Measurements from ENCODE around the gene VAV2. TPM values are rescaled to one million over a fixed set of nuclear protein-coding genes. Genes with fewer than 3 reads are reported as not detected.

The VAV2 gene
- total and polyA plus RNA-seq, 2 experiments from 2014 or later = 8.1 to 28.9 TPM

GRCh38 chr9:134026581-134026980 is 34.5 kb upstream of the VAV2 start:
- Mint-ChIP-seq H3K27ac (no peak overlapping the region), H3K4me1 (peaks cover 14% of the 10 kb centered on the region), H3K36me3 (ENCODE audit: low read depth) (peaks cover 14% of the 10 kb centered on the region), H3K4me3 (peak overlapping the region; percentile 76), H3K9me3 (no peaks in the 10 kb centered on the region; the same call in 2 of the 3 replicates), H3K27me3 (ENCODE audit: insufficient read depth, low read depth, poor library complexity) (peaks cover 2% of the 10 kb centered on the region)
- Histone ChIP-seq H3F3A (replicated peaks; ENCODE audit: low read depth) (0 out of 2 replicates have a peak, but pooled peaks cover 5% of the 10 kb centered on the region), H3K9me2 (ENCODE audit: insufficient read depth) (no peaks in the 10 kb centered on the region), H3K4me2 (peak overlapping the region; percentile 92), H3K4me1 (ENCODE audit: insufficient read depth) (peaks cover 13% of the 10 kb centered on the region), H4K20me1 (replicated peaks; ENCODE audit: insufficient read depth) (no peaks in the 10 kb centered on the region; the same call in 1 of the 2 replicates), H3K36me3 (ENCODE audit: insufficient read depth) (0 out of 2 replicates have a peak, but pooled peaks cover 1% of the 10 kb centered on the region), H3K27ac (ENCODE audit: low read depth) (no peak overlapping the region), H3K4me3 (peak overlapping the region; percentile 80), H3K27me3 (ENCODE audit: insufficient read depth) (no peaks in the 10 kb centered on the region), H3K79me2 (replicated peaks; ENCODE audit: insufficient read depth) (no peaks in the 10 kb centered on the region), H2AFZ (no peak overlapping the region)
- ATAC-seq = no peak
- DNase-seq (ENCODE audit: low spot score) = no peak
- TF ChIP-seq ZNF114 (CRISPR knock-in tag; IDR thresholded peaks at IDR 0.05) (no peak), CREB1 (CRISPR knock-in tag; IDR thresholded peaks at IDR 0.05; ENCODE audit: low read depth) (no peak), EZH2 (IDR thresholded peaks at IDR 0.05; ENCODE audit: low read depth, unreplicated experiment) (no peak), JUNB (IDR thresholded peaks at IDR 0.05; ENCODE audit: unreplicated experiment) (no peak), ETS1 (IDR thresholded peaks at IDR 0.05) (no peak), POLR2AphosphoS5 (IDR thresholded peaks at IDR 0.05; ENCODE audit: low read depth) (no peak), EZH2phosphoT487 (IDR thresholded peaks at IDR 0.05; ENCODE audit: unreplicated experiment) (no peak), STAT1 (IDR thresholded peaks at IDR 0.05; ENCODE audit: unreplicated experiment) (no peak), ZNF331 (CRISPR knock-in tag; IDR thresholded peaks at IDR 0.05; ENCODE audit: low read depth) (no peak), ZNF462 (CRISPR knock-in tag; IDR thresholded peaks at IDR 0.05) (no peak)

Measured in GM23338 (cell line).